CD4-positive, alpha-beta memory T cell (primary cell): ENCODE measurements around the gene IRF8. TPM values are rescaled to one million over a fixed set of nuclear protein-coding genes. Genes with fewer than 3 reads are reported as not detected.
"Not testable (repeated sequence)": the region's sequence is repeated elsewhere in the genome, so short reads cannot be mapped to it uniquely, and the experiment has no call there.

ENCODE experiments used
- CTCF ChIA-PET: fragments of 350-600 bp; sonication (Branson Sonifier 250); formaldehyde crosslinking; loops from one replicate; lab custom pipeline; 2021; ENCODE audit warnings: inconsistent platforms; ENCODE audit not compliant: partially characterized antibody; lab: Charles Lee
- POLR2A ChIA-PET: fragments of 350-600 bp; sonication (Branson Sonifier 250); formaldehyde crosslinking; loops from one replicate; lab custom pipeline; 2021; ENCODE audit not compliant: partially characterized antibody; lab: Charles Lee
- DNase-seq, 5 donors: peaks; one replicate each; pipeline versions ENCODE4 v3.0.0 to v3.0.0-alpha.2; 2020 to 2022; ENCODE audit warnings: mixed read lengths in 1 of 5
- H3K27ac ChIP-seq: one replicate; pipeline ENCODE4 v1.7.0; 2013; ENCODE audit warnings: low read depth, low read length
- H3K27me3 ChIP-seq: 2 replicates; pipeline ENCODE4 v1.7.0; 2013; ENCODE audit warnings: mild to moderate bottlenecking, low read length, moderate library complexity; ENCODE audit not compliant: insufficient read depth
- H3K36me3 ChIP-seq: 2 replicates; pipeline ENCODE4 v1.7.0; 2013; ENCODE audit warnings: mild to moderate bottlenecking, low read length, moderate library complexity; ENCODE audit not compliant: insufficient read depth
- H3K4me1 ChIP-seq: 2 replicates; pipeline ENCODE4 v1.7.0; 2013; ENCODE audit warnings: mild to moderate bottlenecking, low read length, moderate library complexity; ENCODE audit not compliant: insufficient read depth
- H3K4me3 ChIP-seq, 2 donors: one replicate each; pipeline ENCODE4 v1.7.0; 2013; ENCODE audit warnings: low read length in 2 of 2, mild to moderate bottlenecking in 1 of 2
- H3K9me3 ChIP-seq, 2 donors: one replicate each; pipeline ENCODE4 v1.7.0; 2013; ENCODE audit warnings: low read length in 2 of 2, control low read depth in 1 of 2; ENCODE audit not compliant: control insufficient read depth in 1 of 2
- H3K27ac Mint-ChIP-seq, 7 donors: one replicate each; pipeline ENCODE4 v1.8.0; 2020 to 2021; ENCODE audit warnings: mixed read lengths in 7 of 7, mild to moderate bottlenecking in 6 of 7, inconsistent platforms in 3 of 7, moderate library complexity in 3 of 7
- H3K27me3 Mint-ChIP-seq, 2 donors: one replicate each; pipeline ENCODE4 v1.8.0; 2020 to 2021; ENCODE audit warnings: mixed read lengths in 2 of 2
- H3K36me3 Mint-ChIP-seq, 2 donors: one replicate each; pipeline ENCODE4 v1.8.0; 2020 to 2021; ENCODE audit warnings: mixed read lengths in 2 of 2, inconsistent platforms in 1 of 2, mild to moderate bottlenecking in 1 of 2
- H3K4me1 Mint-ChIP-seq, 4 donors: one replicate each; pipeline ENCODE4 v1.8.0; 2020 to 2021; ENCODE audit warnings: mixed read lengths in 4 of 4, mild to moderate bottlenecking in 1 of 4
- H3K4me3 Mint-ChIP-seq, 8 donors: one replicate each; pipeline ENCODE4 v1.8.0; 2020 to 2021; ENCODE audit warnings: mixed read lengths in 8 of 8, mild to moderate bottlenecking in 7 of 8, moderate library complexity in 6 of 8, inconsistent platforms in 3 of 8
- H3K9me3 Mint-ChIP-seq, 8 donors: one replicate each; pipeline ENCODE4 v1.8.0; 2020 to 2021; ENCODE audit warnings: mixed read lengths in 8 of 8, mild to moderate bottlenecking in 5 of 8, inconsistent platforms in 3 of 8, moderate library complexity in 1 of 8
- intact Hi-C: fragments of 100-400 bp; cut with micrococcal nuclease; formaldehyde crosslinking; loops from one replicate; pipeline ENCODE4 v1.15.1; 2023
- polyA plus RNA-seq, 2 donors: library from polyadenylated mRNA; unstranded; fragments of 300-500 nt; fragmentation: Illumina TruSeq; gene quantifications; one replicate each; pipeline ENCODE4 v1.2.3, GENCODE V29; 2021
- total RNA-seq, 2 experiments: library from RNA; stranded (reverse); gene quantifications; one replicate each; pipeline ENCODE4 v1.2.3, GENCODE V29; 2021

Gene IRF8
- total and polyA plus RNA-seq, 4 experiments from 2014 or later, result 0.48 to 4.0 (median 1.4) TPM

DNA sequence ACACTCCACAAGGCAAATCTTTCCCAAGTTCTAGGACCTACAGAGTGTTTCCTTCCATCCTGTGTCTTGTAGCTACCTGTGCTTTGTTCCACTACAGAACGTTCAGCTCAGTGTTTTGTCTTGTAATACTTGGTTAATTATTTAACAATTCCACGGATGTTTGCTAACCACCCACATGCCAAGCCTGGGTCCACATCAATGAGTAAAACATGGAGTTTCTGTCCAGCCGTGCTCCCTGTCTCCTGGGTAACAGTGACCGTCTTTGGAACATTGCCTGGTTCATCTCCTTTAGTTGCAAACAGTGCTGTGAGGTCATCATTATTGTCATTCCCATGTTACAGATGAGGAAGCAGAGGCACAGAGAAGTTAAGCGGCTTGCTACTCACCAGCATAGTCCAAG is 41.3 kb downstream of the IRF8 start:
- H3K36me3 Mint-ChIP-seq, result no peaks in the 10 kb centered on the region
- Histone ChIP-seq H3K27ac (no peak overlapping the region), H3K4me1 (peaks cover 30% of the 10 kb centered on the region), H3K9me3 (no peaks in the 10 kb centered on the region), H3K4me3 (no peak overlapping the region), H3K36me3 (no peaks in the 10 kb centered on the region), H3K27me3 (no peaks in the 10 kb centered on the region)
- H3K27me3 Mint-ChIP-seq, result peaks cover 0 to 4% of the 10 kb centered on the region in 2 donors
- no peaks in the 10 kb centered on the region for H3K9me3 Mint-ChIP-seq
- CTCF ChIA-PET, result interaction anchor here (1.4 kb wide), 1 partner anchor 121 kb away, joined by 5 read pairs; no protein-coding TSS in a partner anchor
- POLR2A ChIA-PET, result no interaction called here
- H3K4me1 Mint-ChIP-seq, result peaks cover 22 to 40% (median 23%) of the 10 kb centered on the region in 4 donors
- intact Hi-C loops, result no loop called here
- peak overlapping the region in 1 of 7 donors; percentile 73 for H3K27ac Mint-ChIP-seq
- H3K4me3 Mint-ChIP-seq, result no peak overlapping the region
- no peak for DNase-seq

DNA sequence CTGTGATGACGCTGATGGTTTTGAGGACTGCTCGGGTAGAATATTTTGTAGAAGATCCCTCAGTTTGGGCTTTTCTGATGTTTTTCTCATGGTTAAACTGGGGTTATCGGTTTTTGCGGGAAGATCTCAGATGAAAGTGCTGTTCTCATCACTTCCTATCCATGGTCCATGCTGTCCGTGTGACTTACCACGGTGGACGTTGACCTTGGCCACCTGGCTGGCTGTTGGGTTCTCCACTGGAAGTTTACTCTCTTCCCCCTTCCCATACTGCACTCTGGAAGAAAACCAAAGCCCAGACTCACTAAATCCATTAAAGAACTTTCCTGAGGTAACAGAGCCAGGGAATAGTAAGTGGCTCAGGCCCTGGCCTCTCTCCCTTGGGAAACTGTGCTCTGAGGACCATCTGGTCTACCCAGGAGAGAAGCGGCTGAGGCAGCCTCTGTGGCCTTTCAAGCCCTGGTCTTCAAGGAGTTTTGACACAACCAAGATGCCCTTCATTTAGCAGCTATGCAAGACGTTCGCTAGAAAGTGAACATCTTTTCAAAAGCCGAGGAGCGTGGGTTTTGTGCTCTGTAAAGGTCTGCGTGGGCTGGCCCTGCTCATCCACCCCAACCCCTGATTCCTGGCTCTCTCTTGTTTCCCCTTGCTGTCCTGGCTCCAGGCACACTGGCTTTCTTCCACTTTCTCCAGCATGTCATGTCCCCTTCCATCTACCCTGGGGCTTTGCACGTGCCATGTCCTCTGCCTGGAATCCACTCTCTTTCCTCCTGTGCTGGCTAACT is 43.1 kb downstream of the IRF8 start:
- H3K4me1 Mint-ChIP-seq, result peaks cover 5 to 25% (median 11%) of the 10 kb centered on the region in 4 donors
- peaks cover 16% of the 10 kb centered on the region for H3K4me1 ChIP-seq

DNA sequence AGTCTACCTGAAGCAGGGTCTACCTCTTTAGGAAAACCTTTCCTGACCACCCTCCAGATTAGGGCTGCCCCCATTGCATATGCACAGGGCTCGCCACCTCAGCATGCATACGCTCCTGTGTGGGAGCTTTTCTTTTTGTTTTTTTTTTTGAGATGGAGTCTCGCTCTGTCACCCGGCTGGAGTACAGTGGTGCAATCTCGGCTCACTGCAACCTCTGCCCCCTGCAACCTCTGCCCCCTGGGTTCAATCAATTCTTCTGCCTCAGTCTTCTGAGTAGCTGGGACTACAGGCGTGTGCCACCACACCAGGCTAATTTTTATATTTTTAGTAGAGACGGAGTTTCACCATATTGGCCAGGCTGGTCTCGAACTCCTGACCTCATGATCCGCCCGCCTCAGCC is 43.7 kb downstream of the IRF8 start:
- H3K4me3 Mint-ChIP-seq, DNase-seq, POLR2A ChIA-PET, H3K27ac ChIP-seq, H3K9me3 ChIP-seq, H3K27me3 ChIP-seq, intact Hi-C loops, H3K36me3 ChIP-seq, H3K36me3 Mint-ChIP-seq, H3K27me3 Mint-ChIP-seq, H3K9me3 Mint-ChIP-seq, CTCF ChIA-PET, H3K4me3 ChIP-seq: not testable (repeated sequence)
- Mint-ChIP-seq H3K27ac (peak overlapping the region in 1 of 7 donors; percentile 22), H3K4me1 (peaks cover 2 to 27% (median 10%) of the 10 kb centered on the region in 4 donors)
- peaks cover 16% of the 10 kb centered on the region for H3K4me1 ChIP-seq

More for the DNA sequence above, 43.1 kb downstream of the IRF8 start:
- DNase-seq, result no peak
- Mint-ChIP-seq H3K9me3 (no peaks in the 10 kb centered on the region), H3K27me3 (peaks cover 4 to 6% of the 10 kb centered on the region in 2 donors), H3K4me3 (no peak overlapping the region), H3K36me3 (no peaks in the 10 kb centered on the region), H3K27ac (peak overlapping the region in 1 of 7 donors; percentile 22)
- H3K4me3 ChIP-seq, result no peak overlapping the region
- no peaks in the 10 kb centered on the region for H3K36me3 ChIP-seq
- POLR2A ChIA-PET, result no interaction called here
- H3K27me3 ChIP-seq, result no peaks in the 10 kb centered on the region
- no peak overlapping the region for H3K27ac ChIP-seq
- intact Hi-C loops, result no loop called here
- H3K9me3 ChIP-seq, result no peaks in the 10 kb centered on the region
- CTCF ChIA-PET, result no interaction called here

DNA sequence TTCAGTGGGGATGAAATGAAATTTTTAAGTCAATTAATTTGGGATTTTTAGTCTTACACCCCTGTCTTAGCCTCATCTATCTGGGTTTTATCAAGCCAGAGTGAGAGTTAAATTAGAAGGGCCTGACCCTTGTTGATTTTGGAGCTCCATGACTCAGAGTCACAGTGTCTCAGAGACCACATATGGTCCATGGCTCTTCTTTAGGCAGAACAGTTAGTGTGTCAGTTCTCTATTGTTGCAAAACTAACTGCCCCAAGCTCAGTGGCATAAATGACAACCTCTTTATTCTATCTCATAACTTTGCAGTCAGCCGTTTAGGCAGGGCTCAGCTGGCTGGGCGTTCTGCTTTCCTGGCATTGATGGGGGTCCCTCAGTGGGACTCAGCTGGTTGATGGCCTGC is 44.7 kb downstream of the IRF8 start:
- intact Hi-C loops, result no loop called here
- no peak for DNase-seq
- Histone ChIP-seq H3K27me3 (no peaks in the 10 kb centered on the region), H3K36me3 (no peaks in the 10 kb centered on the region), H3K4me3 (no peak overlapping the region), H3K27ac (no peak overlapping the region), H3K4me1 (peaks cover 10% of the 10 kb centered on the region), H3K9me3 (no peaks in the 10 kb centered on the region)
- Mint-ChIP-seq H3K27me3 (peaks cover 5 to 8% of the 10 kb centered on the region in 2 donors), H3K27ac (peak overlapping the region in 1 of 7 donors; percentile 46), H3K4me3 (no peak overlapping the region), H3K4me1 (peaks cover 2 to 27% (median 15%) of the 10 kb centered on the region in 4 donors), H3K36me3 (no peaks in the 10 kb centered on the region), H3K9me3 (no peaks in the 10 kb centered on the region)
- ChIA-PET CTCF (no interaction called here), POLR2A (no interaction called here)

DNA sequence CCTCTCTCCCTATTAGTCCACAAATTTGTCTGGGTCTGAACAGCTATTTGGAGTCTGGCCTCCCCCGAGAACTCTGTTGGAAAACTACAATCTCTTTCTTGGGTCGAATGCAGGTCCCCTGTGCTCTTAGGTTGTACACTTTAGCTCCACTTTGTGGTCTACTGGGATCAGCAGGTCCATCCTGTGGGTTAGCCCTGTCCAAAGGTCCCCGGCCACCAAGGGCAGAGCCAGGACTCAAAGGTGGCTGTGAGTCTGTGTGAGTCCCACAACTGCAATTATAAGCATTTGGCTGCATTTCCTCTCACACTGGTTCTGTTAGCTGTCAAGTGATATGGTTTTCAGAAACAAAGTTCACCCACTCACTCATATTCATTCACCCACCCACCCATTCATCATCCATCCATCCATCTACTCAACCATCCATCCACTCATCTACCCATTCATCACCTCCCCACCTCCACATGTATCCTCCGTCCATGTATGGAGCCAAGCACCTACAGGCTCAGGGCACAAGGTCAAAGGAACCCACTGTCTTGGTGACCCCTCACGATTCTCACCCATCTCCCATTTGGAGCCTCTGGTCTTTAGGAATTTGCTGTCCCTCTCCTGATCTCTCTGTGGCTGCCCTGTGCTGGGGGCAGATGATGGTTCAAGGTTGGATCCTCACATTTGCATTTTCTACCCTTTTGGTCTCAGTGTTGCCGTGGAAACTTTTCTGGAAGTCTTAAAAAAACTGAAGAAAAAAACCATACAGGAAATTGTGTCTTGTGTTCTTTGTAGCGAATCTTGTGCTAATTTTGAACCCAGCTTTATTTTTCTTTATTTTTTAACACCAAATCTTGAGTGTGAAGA is 45.8 kb downstream of the IRF8 start:
- no peak overlapping the region for H3K27ac ChIP-seq
- no peaks in the 10 kb centered on the region for H3K27me3 ChIP-seq

DNA sequence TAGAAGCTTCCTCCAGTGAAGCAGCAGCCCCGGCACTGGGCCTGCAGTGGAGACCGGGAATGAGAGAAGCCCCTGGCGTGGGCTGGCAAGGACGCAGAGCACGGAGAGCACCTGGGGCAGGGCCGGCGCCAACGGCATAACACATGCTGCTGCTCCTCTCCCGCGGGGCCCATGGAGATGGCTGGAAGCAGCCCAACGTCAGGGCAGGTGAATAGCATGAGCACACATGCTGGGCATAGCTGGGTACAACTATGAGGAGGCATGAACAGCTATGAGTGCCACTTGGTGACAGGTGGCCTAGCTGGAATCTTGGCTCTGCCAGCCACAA is 46.4 kb downstream of the IRF8 start:
- no peak overlapping the region for H3K27ac ChIP-seq

More for the DNA sequence above, 45.8 kb downstream of the IRF8 start:
- Mint-ChIP-seq H3K9me3 (no peaks in the 10 kb centered on the region), H3K36me3 (no peaks in the 10 kb centered on the region), H3K4me3 (no peak overlapping the region), H3K27ac (peak overlapping the region in 1 of 7 donors; percentile 80), H3K27me3 (peaks cover 5 to 8% of the 10 kb centered on the region in 2 donors), H3K4me1 (peaks cover 2 to 30% (median 15%) of the 10 kb centered on the region in 4 donors)
- intact Hi-C loops, result no loop called here
- Histone ChIP-seq H3K4me1 (peaks cover 10% of the 10 kb centered on the region), H3K9me3 (no peaks in the 10 kb centered on the region), H3K36me3 (no peaks in the 10 kb centered on the region), H3K4me3 (no peak overlapping the region)
- ChIA-PET POLR2A (no interaction called here), CTCF (no interaction called here)
- no peak for DNase-seq

DNA sequence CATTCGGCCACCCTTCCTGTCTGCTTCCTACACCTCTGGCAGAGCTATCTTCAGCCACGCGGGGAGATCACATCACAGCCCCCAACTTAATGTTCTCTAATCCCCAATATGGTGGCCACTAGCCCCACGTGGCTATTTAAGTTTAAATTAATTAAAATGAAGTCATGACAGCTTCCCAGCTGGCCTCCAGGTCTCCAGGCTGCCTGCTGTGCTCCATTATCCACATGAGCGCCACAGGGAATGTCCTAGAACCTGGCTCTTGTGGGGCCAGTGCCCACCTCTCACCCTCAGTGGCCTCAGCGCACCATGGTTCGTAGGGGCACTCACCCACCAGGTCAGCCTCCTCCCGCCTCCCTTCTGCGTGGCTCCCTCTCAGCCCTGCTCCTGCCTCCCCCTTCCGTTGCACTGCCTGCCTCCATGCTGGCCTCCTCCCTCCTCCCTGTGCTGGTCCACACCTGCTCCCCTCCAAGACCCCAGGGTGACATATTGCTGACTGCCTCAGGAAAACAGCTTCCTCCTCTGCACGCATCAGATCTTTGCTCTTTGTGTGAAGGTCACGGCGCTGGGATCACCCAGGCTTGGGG is 47.7 kb downstream of the IRF8 start:
- Mint-ChIP-seq H3K4me3 (peak overlapping the region in 5 of 8 donors; percentile 92 to 99 (median 96)), H3K36me3 (no peaks in the 10 kb centered on the region), H3K27me3 (peaks cover 5 to 8% of the 10 kb centered on the region in 2 donors), H3K4me1 (peaks cover 2 to 34% (median 13%) of the 10 kb centered on the region in 4 donors), H3K9me3 (no peaks in the 10 kb centered on the region), H3K27ac (no peak overlapping the region)
- no peaks in the 10 kb centered on the region for H3K27me3 ChIP-seq
- no peaks in the 10 kb centered on the region for H3K9me3 ChIP-seq
- no peak for DNase-seq
- no peak overlapping the region for H3K4me3 ChIP-seq
- peaks cover 10% of the 10 kb centered on the region for H3K4me1 ChIP-seq
- POLR2A ChIA-PET, result interaction anchor here (0.8 kb wide), 1 partner anchor 11 kb away, joined by 3 read pairs; no protein-coding TSS in a partner anchor
- H3K27ac ChIP-seq, result no peak overlapping the region
- H3K36me3 ChIP-seq, result no peaks in the 10 kb centered on the region
- intact Hi-C loops, result loop anchor here (1.0 kb wide), 1 partner anchor 44 kb away; no protein-coding TSS in a partner anchor
- CTCF ChIA-PET, result interaction anchor here (1.2 kb wide), 1 partner anchor 16 kb away, joined by 3 read pairs; no protein-coding TSS in a partner anchor

More for the DNA sequence above, 46.4 kb downstream of the IRF8 start:
- no peaks in the 10 kb centered on the region for H3K36me3 ChIP-seq
- Mint-ChIP-seq H3K27me3 (peaks cover 5 to 8% of the 10 kb centered on the region in 2 donors), H3K4me1 (peaks cover 2 to 34% (median 13%) of the 10 kb centered on the region in 4 donors), H3K36me3 (no peaks in the 10 kb centered on the region), H3K27ac (no peak overlapping the region), H3K4me3 (no peak overlapping the region), H3K9me3 (no peaks in the 10 kb centered on the region)
- intact Hi-C loops, result no loop called here
- H3K4me1 ChIP-seq, result peaks cover 10% of the 10 kb centered on the region
- no peaks in the 10 kb centered on the region for H3K27me3 ChIP-seq
- H3K4me3 ChIP-seq, result no peak overlapping the region
- CTCF ChIA-PET, result no interaction called here
- no peak for DNase-seq
- H3K9me3 ChIP-seq, result no peaks in the 10 kb centered on the region
- POLR2A ChIA-PET, result no interaction called here
